ENCODE data around the gene ZSWIM5. TPM values are rescaled to one million over a fixed set of nuclear protein-coding genes. Genes with fewer than 3 reads are reported as not detected.

The ZSWIM5 gene
- total and polyA plus RNA-seq, 9 of the 15 experiments (the other 6 are each of a cell fraction or from before 2014, with no cell fraction given): under 0.01 to 0.07 (median 0.03) TPM; not detected in 3

DNA sequence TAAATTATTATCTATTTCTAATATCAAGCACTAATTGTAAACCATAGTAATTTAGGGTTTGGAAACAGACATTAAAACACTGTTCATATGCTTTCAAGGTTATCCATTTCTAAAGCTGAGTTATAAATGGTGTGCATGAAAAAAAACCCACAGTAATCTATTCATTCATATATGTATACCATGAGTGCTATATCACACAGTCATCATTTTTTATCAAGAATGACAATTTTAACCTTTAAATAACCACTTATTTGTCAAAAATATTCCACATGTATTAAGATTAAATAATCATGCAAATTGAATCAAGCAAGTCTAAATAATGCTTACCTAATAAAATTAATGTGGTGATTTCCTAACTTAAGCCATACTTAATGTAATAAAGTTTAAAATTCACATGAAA lies 6.0 kb downstream of the ZSWIM5 start:
- no peaks in the 10 kb centered on the region for H3K9me1 ChIP-seq (ENCODE audit: control insufficient read depth, insufficient read depth, low read length)
- H3K9me3 ChIP-seq (replicated peaks; ENCODE audit: control insufficient read depth, insufficient read depth, low read depth, low read length): 0 out of 2 replicates have a peak, but pooled peaks cover 2% of the 10 kb centered on the region
- H3K4me3 ChIP-seq: no peak overlapping the region
- no peak overlapping the region for H3K9ac ChIP-seq (ENCODE audit: insufficient read depth in 1 of 2, low read depth in 2 of 2, low read length in 2 of 2)
- H3K79me2 ChIP-seq (ENCODE audit: control insufficient read depth, insufficient read depth, low read length): no peaks in the 10 kb centered on the region
- H2AFZ ChIP-seq (ENCODE audit: low read depth, low read length): no peak overlapping the region
- peaks cover 0 to 1% of the 10 kb centered on the region in 2 experiments; a peak in 2 of 5 replicates for H3K4me1 ChIP-seq (replicated peaks in 1 of 2; ENCODE audit: control insufficient read depth in 2 of 2, insufficient read depth in 2 of 2, low read length in 2 of 2)
- no TSS peak for BruUV-seq (replicated peaks)
- H3K27me3 ChIP-seq (ENCODE audit: control insufficient read depth in 2 of 2, insufficient read depth in 2 of 2, low read length in 2 of 2): peaks cover 2 to 8% of the 10 kb centered on the region in 2 experiments; a peak in 2 of 5 replicates
- no peak overlapping the region for H3K4me2 ChIP-seq (ENCODE audit: insufficient read depth, low read length)
- H4K20me1 ChIP-seq (replicated peaks; ENCODE audit: control insufficient read depth, insufficient read depth, low read length): no peaks in the 10 kb centered on the region
- no peaks in the 10 kb centered on the region for H3K36me3 ChIP-seq (ENCODE audit: control insufficient read depth, insufficient read depth, low read length)
- H3K27ac ChIP-seq (ENCODE audit: extremely low read depth, low read depth, low read length): no peak overlapping the region
- intact Hi-C loops (cut with micrococcal nuclease): loop anchor here (10.0 kb wide), 1 partner anchor 186 kb away; the partner anchor contains the start of genes HECTD3 and UROD
- ChIA-PET POLR2A (no interaction called here), CTCF (ENCODE audit: low intra/inter-chr PET ratio) (no interaction called here)
- in situ Hi-C loops (cut with MboI): no loop called here
- no peak for FAIRE-seq
- no peak for ATAC-seq
- DNase-seq (ENCODE audit: extremely low read depth in 1 of 4, low spot score in 3 of 4): no peak
- TF ChIP-seq HSF4 (CRISPR knock-in tag; IDR thresholded peaks at IDR 0.05; ENCODE audit: borderline replicate concordance) (no peak), MYBL2 (IDR thresholded peaks at IDR 0.05; ENCODE audit: low read depth) (no peak), MYBL2 (CRISPR knock-in tag; IDR thresholded peaks at IDR 0.05; ENCODE audit: borderline replicate concordance) (no peak), ZNF316 (IDR thresholded peaks at IDR 0.05) (peak; percentile 84), YBX1 (IDR thresholded peaks at IDR 0.05) (no peak), SAP30 (IDR thresholded peaks at IDR 0.05; ENCODE audit: borderline replicate concordance, insufficient read depth, low read depth, low read length, poor library complexity, severe bottlenecking) (no peak), DMBX1 (CRISPR knock-in tag; IDR thresholded peaks at IDR 0.05; ENCODE audit: borderline replicate concordance) (no peak), ZKSCAN8 (CRISPR knock-in tag; IDR thresholded peaks at IDR 0.05) (no peak), RUNX1 (IDR thresholded peaks at IDR 0.05; ENCODE audit: low read depth) (no peak), ZFX (CRISPR knock-in tag; IDR thresholded peaks at IDR 0.05) (no peak), C11orf30 (IDR thresholded peaks at IDR 0.05; ENCODE audit: low read depth) (peak; percentile 70)
- TF ChIP-seq, protein P1, sequence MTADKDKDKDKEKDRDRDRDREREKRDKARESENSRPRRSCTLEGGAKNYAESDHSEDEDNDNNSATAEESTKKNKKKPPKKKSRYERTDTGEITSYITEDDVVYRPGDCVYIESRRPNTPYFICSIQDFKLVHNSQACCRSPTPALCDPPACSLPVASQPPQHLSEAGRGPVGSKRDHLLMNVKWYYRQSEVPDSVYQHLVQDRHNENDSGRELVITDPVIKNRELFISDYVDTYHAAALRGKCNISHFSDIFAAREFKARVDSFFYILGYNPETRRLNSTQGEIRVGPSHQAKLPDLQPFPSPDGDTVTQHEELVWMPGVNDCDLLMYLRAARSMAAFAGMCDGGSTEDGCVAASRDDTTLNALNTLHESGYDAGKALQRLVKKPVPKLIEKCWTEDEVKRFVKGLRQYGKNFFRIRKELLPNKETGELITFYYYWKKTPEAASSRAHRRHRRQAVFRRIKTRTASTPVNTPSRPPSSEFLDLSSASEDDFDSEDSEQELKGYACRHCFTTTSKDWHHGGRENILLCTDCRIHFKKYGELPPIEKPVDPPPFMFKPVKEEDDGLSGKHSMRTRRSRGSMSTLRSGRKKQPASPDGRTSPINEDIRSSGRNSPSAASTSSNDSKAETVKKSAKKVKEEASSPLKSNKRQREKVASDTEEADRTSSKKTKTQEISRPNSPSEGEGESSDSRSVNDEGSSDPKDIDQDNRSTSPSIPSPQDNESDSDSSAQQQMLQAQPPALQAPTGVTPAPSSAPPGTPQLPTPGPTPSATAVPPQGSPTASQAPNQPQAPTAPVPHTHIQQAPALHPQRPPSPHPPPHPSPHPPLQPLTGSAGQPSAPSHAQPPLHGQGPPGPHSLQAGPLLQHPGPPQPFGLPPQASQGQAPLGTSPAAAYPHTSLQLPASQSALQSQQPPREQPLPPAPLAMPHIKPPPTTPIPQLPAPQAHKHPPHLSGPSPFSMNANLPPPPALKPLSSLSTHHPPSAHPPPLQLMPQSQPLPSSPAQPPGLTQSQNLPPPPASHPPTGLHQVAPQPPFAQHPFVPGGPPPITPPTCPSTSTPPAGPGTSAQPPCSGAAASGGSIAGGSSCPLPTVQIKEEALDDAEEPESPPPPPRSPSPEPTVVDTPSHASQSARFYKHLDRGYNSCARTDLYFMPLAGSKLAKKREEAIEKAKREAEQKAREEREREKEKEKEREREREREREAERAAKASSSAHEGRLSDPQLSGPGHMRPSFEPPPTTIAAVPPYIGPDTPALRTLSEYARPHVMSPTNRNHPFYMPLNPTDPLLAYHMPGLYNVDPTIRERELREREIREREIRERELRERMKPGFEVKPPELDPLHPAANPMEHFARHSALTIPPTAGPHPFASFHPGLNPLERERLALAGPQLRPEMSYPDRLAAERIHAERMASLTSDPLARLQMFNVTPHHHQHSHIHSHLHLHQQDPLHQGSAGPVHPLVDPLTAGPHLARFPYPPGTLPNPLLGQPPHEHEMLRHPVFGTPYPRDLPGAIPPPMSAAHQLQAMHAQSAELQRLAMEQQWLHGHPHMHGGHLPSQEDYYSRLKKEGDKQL (CRISPR knock-in tag; IDR thresholded peaks at IDR 0.05; ENCODE audit: borderline replicate concordance): no peak
- TF ChIP-seq, protein P2, sequence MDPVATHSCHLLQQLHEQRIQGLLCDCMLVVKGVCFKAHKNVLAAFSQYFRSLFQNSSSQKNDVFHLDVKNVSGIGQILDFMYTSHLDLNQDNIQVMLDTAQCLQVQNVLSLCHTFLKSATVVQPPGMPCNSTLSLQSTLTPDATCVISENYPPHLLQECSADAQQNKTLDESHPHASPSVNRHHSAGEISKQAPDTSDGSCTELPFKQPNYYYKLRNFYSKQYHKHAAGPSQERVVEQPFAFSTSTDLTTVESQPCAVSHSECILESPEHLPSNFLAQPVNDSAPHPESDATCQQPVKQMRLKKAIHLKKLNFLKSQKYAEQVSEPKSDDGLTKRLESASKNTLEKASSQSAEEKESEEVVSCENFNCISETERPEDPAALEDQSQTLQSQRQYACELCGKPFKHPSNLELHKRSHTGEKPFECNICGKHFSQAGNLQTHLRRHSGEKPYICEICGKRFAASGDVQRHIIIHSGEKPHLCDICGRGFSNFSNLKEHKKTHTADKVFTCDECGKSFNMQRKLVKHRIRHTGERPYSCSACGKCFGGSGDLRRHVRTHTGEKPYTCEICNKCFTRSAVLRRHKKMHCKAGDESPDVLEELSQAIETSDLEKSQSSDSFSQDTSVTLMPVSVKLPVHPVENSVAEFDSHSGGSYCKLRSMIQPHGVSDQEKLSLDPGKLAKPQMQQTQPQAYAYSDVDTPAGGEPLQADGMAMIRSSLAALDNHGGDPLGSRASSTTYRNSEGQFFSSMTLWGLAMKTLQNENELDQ (CRISPR knock-in tag; IDR thresholded peaks at IDR 0.05; ENCODE audit: borderline replicate concordance): no peak
- TF ChIP-seq, protein P3, sequence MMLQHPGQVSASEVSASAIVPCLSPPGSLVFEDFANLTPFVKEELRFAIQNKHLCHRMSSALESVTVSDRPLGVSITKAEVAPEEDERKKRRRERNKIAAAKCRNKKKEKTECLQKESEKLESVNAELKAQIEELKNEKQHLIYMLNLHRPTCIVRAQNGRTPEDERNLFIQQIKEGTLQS (IDR thresholded peaks at IDR 0.05): no peak
- TF ChIP-seq, protein P3 (CRISPR knock-in tag; conservative IDR thresholded peaks at IDR 0.05): no peak
